GM12878 (cell line): Measurements from ENCODE around the gene KDM2A.

Source experiments
- ATF7 ChIP-seq: fragments of 450-650 bp; IDR thresholded peaks from 2 replicates; pipeline ENCODE4 v1.6.1; 2016; ENCODE audit warnings: low read depth, mild to moderate bottlenecking
- CHD1 ChIP-seq: IDR thresholded peaks from 2 replicates; pipeline ENCODE4 v1.6.1; 2012; ENCODE audit warnings: low read depth, low read length, improper control_type of control experiment
- CHD2 ChIP-seq: IDR thresholded peaks from 2 replicates; pipeline ENCODE4 v1.6.1; 2011; ENCODE audit warnings: low read depth, low read length, improper control_type of control experiment, borderline replicate concordance
- CTCF ChIP-seq, 3 experiments: IDR thresholded peaks in 2 of 3; conservative IDR thresholded peaks in 1 of 3; 2 replicates each; pipeline ENCODE4 v1.5.1; 2011; ENCODE audit warnings: low read depth in 3 of 3, low read length in 3 of 3, mild to moderate bottlenecking in 3 of 3, control low read depth in 2 of 3, moderate library complexity in 2 of 3, inconsistent platforms in 1 of 3, mixed read lengths in 1 of 3; ENCODE audit not compliant: control insufficient read depth in 2 of 3, insufficient read depth in 1 of 3; ENCODE audit errors: extremely low read depth in 1 of 3
- EP300 ChIP-seq, 2 experiments: fragments of 150-350 bp in 1 of 2; IDR thresholded peaks; 2 replicates each; pipeline ENCODE4 v1.6.1; 2011 to 2012; ENCODE audit warnings: low read depth in 2 of 2, low read length in 2 of 2, borderline replicate concordance in 1 of 2, improper control_type of control experiment in 1 of 2, inconsistent platforms in 1 of 2; ENCODE audit not compliant: control insufficient read depth in 1 of 2
- NFYA ChIP-seq: IDR thresholded peaks from 2 replicates; pipeline ENCODE4 v1.6.1; 2011; ENCODE audit warnings: low read depth, mild to moderate bottlenecking, low read length, improper control_type of control experiment, borderline replicate concordance
- NR2C1 ChIP-seq: fragments of 450-650 bp; IDR thresholded peaks from 2 replicates; pipeline ENCODE4 v1.6.1; 2017; ENCODE audit warnings: antibody characterized with exemption, mild to moderate bottlenecking, moderate library complexity
- RAD21 ChIP-seq: IDR thresholded peaks from 2 replicates; pipeline ENCODE4 v1.6.1; 2011; ENCODE audit warnings: mild to moderate bottlenecking, low read depth, low read length, moderate library complexity; ENCODE audit not compliant: insufficient read depth
- RFX5 ChIP-seq: IDR thresholded peaks from 2 replicates; pipeline ENCODE4 v1.6.1; 2011; ENCODE audit warnings: low read depth, low read length, improper control_type of control experiment
- SPI1 ChIP-seq: IDR thresholded peaks from 2 replicates; pipeline ENCODE4 v1.6.1; 2011; ENCODE audit warnings: low read depth, mild to moderate bottlenecking, low read length, moderate library complexity, borderline replicate concordance; ENCODE audit not compliant: insufficient read depth

- TF ChIP-seq EP300 (IDR thresholded peaks at IDR 0.05; ENCODE audit: borderline replicate concordance in 1 of 2, control insufficient read depth in 1 of 2, low read depth in 2 of 2, low read length in 2 of 2) (no peak), RFX5 (no peak), RAD21 (no peak), SPI1 (no peak), NR2C1 (no peak), CTCF (IDR thresholded peaks at IDR 0.05 in 2 of 3, conservative IDR thresholded peaks at IDR 0.05 in 1 of 3; ENCODE audit: control insufficient read depth in 2 of 3, extremely low read depth in 1 of 3, insufficient read depth in 1 of 3, low read depth in 3 of 3, low read length in 3 of 3) (no peak), NFYA (no peak), ATF7 (no peak), CHD1 (no peak), CHD2 (no peak)
These were observed 172.7 kb downstream of the KDM2A start for GRCh38 chr11:67291481-67292381.
